GM13977 (cell line): ENCODE measurements around the gene BLM.

Source experiments
- DNase-seq: peaks from one replicate; pipeline ENCODE4 v3.0.0; 2012; ENCODE audit warnings: low spot score
- CTCF ChIP-seq: IDR thresholded peaks from 2 replicates; pipeline ENCODE4 v1.5.1; 2012; ENCODE audit warnings: mild to moderate bottlenecking, control low read depth; ENCODE audit not compliant: insufficient read depth; ENCODE audit errors: extremely low read depth, missing control alignments
- in situ Hi-C: fragments of 300-500 bp; cut with MboI; formaldehyde crosslinking; loops from one replicate; pipeline ENCODE4 v1.12.0; 2022; ENCODE audit warnings: low sequenced_read_pairs, low pct_unique_long_range_greater_than_20kb, mixed read lengths, inconsistent platforms; ENCODE audit not compliant: unreplicated experiment

Gene BLM

GRCh38 chr15:90838139-90838538 lies 121.0 kb downstream of the BLM start:
- no peak for TF ChIP-seq CTCF
- peak; percentile 38 for DNase-seq
- in situ Hi-C loops = no loop called here

GRCh38 chr15:90838544-90838943 lies 121.4 kb downstream of the BLM start:
- in situ Hi-C loops = no loop called here
- TF ChIP-seq CTCF = no peak
- no peak for DNase-seq

DNA sequence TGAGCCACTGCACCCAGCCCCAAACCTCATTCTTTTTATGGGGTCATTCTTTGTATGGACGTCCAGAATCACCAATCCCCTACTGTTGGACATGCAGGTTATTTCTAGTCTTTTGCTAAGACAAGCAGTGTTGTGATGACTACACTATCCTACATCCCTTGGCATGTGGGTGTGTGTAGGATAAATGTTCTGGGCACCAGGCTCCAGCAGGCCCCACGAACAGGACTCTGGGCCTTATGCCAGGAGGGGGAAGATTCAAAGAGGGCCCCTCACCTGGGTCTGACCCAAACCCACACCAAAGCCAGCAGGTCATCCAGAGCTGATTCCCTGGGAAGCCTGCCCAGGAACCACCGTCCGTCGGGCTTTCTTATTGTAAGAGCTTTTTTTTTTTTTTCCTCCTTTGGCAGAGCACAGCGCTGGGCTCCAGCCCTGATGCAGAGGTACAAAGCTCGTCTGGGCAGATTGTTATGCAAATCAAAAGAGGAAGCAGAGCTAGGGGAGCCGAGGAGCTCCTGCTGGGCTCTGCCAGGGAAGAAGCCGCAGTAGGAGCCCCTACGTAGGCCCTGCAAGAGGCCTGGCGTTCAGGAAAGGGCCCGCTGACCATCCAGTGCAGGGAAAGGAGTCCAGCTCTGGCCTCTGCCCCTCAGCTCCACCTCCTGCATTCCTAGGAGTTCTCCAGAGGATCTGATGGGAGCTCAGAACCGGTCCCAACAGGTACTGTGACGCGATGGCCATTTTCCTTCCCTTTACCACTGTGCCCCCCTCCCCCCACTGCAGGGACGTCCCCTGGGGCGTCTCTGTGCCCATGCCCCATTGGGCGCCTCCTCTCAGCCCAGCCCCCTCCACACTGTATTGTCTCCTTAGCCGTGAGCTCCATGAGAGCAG lies 122.3 kb downstream of the BLM start:
- DNase-seq = peak; percentile 65
- TF ChIP-seq CTCF = no peak
- in situ Hi-C loops = no loop called here

DNA sequence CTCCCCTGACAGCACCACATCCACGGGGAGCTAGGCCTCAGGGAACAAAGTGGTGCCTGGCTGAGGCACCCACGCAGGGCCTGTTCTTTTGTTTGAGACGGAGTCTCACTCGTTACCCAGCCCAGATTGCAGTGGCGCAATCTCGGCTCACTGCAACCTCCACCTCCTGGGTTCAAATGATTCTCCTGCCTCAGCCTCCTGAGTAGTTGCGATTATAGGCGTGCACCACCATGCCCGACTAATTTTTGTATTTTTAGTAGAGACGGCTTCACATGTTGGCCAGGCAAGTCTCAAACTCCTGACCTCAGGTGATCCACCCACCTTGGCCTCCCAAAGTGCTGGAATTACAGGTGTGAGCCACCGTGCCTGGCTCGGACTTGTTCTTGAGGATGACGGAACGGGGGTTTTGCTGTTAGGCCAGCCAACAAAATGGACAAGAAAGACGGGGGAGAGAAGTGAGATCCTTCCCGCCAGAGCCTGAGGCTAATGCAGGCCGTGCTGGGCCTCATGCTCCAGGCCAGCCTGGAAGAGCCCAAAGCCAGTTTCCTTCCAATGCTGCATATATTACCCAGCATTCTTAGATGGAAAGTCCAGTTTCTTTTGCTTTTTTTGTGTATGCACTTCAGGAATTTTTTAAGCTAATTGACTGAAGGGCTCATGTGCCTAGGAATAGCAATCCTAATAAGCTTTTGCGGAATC lies 123.2 kb downstream of the BLM start:
- DNase-seq = no peak
- in situ Hi-C loops = no loop called here
- no peak for TF ChIP-seq CTCF

- in situ Hi-C loops = no loop called here
- DNase-seq = no peak
- TF ChIP-seq CTCF = no peak
These were observed 123.8 kb downstream of the BLM start for GRCh38 chr15:90840954-90841353.

DNA sequence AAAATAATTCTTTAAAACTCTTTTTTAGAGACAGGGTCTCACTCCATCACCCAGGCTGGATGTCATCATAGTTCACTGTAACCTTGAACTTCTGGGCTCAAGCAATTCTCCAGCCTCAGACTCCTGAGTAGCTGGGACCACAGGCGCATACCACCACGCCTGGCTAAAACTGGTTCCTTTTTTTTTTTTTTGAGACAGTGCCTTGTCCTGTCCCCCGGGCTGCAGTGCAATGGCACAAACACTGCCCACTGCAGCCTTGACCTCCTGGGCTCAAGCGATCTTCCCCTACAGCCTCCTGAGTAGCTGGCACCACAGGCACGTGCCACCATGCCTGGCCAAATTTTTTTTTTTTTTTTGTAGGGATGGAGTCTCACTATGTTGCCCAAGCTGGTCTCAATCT lies 127.5 kb downstream of the BLM start:
- no peak for TF ChIP-seq CTCF
- in situ Hi-C loops = no loop called here
- no peak for DNase-seq
